GM12878 (cell line): ENCODE data around the gene SEC11A. TPM values are rescaled to one million over a fixed set of nuclear protein-coding genes. Genes with fewer than 3 reads are reported as not detected.

Experiments
- CEBPZ ChIP-seq: fragments of 150-350 bp; IDR thresholded peaks from 2 replicates; pipeline ENCODE4 v1.6.1; 2016; ENCODE audit warnings: low read depth, low read length
- CHD2 ChIP-seq: IDR thresholded peaks from 2 replicates; pipeline ENCODE4 v1.6.1; 2011; ENCODE audit warnings: low read depth, low read length, improper control_type of control experiment, borderline replicate concordance
- E4F1 ChIP-seq: fragments of 450-650 bp; IDR thresholded peaks from 2 replicates; pipeline ENCODE4 v1.6.1; 2018; ENCODE audit warnings: borderline replicate concordance, mild to moderate bottlenecking; ENCODE audit not compliant: partially characterized antibody
- EED ChIP-seq: sonication (generic); IDR thresholded peaks from 2 replicates; pipeline ENCODE4 v1.6.1; 2016; ENCODE audit warnings: antibody characterized with exemption, low read depth
- ELK1 ChIP-seq: IDR thresholded peaks from 2 replicates; pipeline ENCODE4 v1.6.1; 2012; ENCODE audit warnings: low read depth, low read length, improper control_type of control experiment
- ETV6 ChIP-seq, 2 experiments: fragments of 450-650 bp in 1 of 2; IDR thresholded peaks in 1 of 2; conservative IDR thresholded peaks in 1 of 2; 2 replicates each; pipeline ENCODE4 v1.6.1; 2014; ENCODE audit warnings: antibody characterized with exemption in 1 of 2, borderline replicate concordance in 1 of 2, low read depth in 1 of 2, mild to moderate bottlenecking in 1 of 2, moderate library complexity in 1 of 2
- JUNB ChIP-seq: IDR thresholded peaks from 2 replicates; pipeline ENCODE4 v1.6.1; 2016; ENCODE audit warnings: antibody characterized with exemption, mild to moderate bottlenecking
- NKRF ChIP-seq: fragments of 450-650 bp; conservative IDR thresholded peaks from 2 replicates; pipeline ENCODE4 v1.6.1; 2017; ENCODE audit warnings: mild to moderate bottlenecking, moderate library complexity
- NR2F1 ChIP-seq: fragments of 450-650 bp; conservative IDR thresholded peaks from 2 replicates; pipeline ENCODE4 v1.6.1; 2017; ENCODE audit warnings: mild to moderate bottlenecking
- PBX3 ChIP-seq: IDR thresholded peaks from 2 replicates; pipeline ENCODE4 v1.6.1; 2011; ENCODE audit warnings: mild to moderate bottlenecking, low read depth, low read length, moderate library complexity; ENCODE audit not compliant: insufficient replicate concordance
- RAD21 ChIP-seq: IDR thresholded peaks from 2 replicates; pipeline ENCODE4 v1.6.1; 2011; ENCODE audit warnings: mild to moderate bottlenecking, low read depth, low read length, moderate library complexity; ENCODE audit not compliant: insufficient read depth
- RELB ChIP-seq: fragments of 450-650 bp; IDR thresholded peaks from 2 replicates; pipeline ENCODE4 v1.6.1; 2017; ENCODE audit warnings: low read depth, mild to moderate bottlenecking, moderate library complexity
- TARDBP ChIP-seq: IDR thresholded peaks from 2 replicates; pipeline ENCODE4 v1.6.1; 2016; ENCODE audit warnings: borderline replicate concordance
- TBL1XR1 ChIP-seq: IDR thresholded peaks from 2 replicates; pipeline ENCODE4 v1.6.1; 2012; ENCODE audit warnings: low read depth, low read length, improper control_type of control experiment
- WRNIP1 ChIP-seq: IDR thresholded peaks from 2 replicates; pipeline ENCODE4 v1.6.1; 2011; ENCODE audit warnings: low read depth, low read length, improper control_type of control experiment, borderline replicate concordance
- polyA plus RNA-seq, 11 experiments: library from polyadenylated mRNA; depleted of rRNA in 4 of 11; unstranded in 6 of 11; stranded (reverse) in 5 of 11; fragments of >200 nt; fragmentation: Nextera tagmentation in 4 of 11; fragmentation: Illumina TruSeq in 1 of 11; extraction: Ambion mirVana in 4 of 11; extraction: Trizol in 1 of 11; gene quantifications; 1 replicate in 1 of 11; 2 replicates in 10 of 11; pipeline versions ENCODE4 v1.2.1 to v1.2.3, GENCODE V29; 2011 to 2016; ENCODE audit warnings: inconsistent platforms in 2 of 11, missing spikeins in 2 of 11, low read depth in 1 of 11
- total RNA-seq, 4 experiments: library from RNA; depleted of rRNA in 3 of 4; stranded (reverse); fragments of >200 nt in 3 of 4; fragmentation: Illumina TruSeq in 1 of 4; extraction: Trizol in 1 of 4; gene quantifications; 2 replicates each; pipeline versions ENCODE4 v1.2.1 to v1.2.3, GENCODE V29; 2013 to 2021

The SEC11A gene
- total and polyA plus RNA-seq, 10 of the 15 experiments (the other 5 are each of a cell fraction or from before 2014, with no cell fraction given), result 99.2 to 159 (median 143) TPM

- no peak for TF ChIP-seq TBL1XR1
- no peak for TF ChIP-seq PBX3
- no peak for TF ChIP-seq WRNIP1
- TF ChIP-seq CEBPZ, result no peak
- TF ChIP-seq ETV6 (conservative IDR thresholded peaks at IDR 0.05 in 1 of 2, IDR thresholded peaks at IDR 0.05 in 1 of 2; ENCODE audit: borderline replicate concordance in 1 of 2, low read depth in 1 of 2), result no peak
- TF ChIP-seq E4F1, result no peak
- peak; percentile 42; the same call in 1 of the 2 replicates for TF ChIP-seq NKRF
- TF ChIP-seq JUNB, result no peak
- 0 out of 2 replicates have a peak, but pooled peaks have one; percentile 35 for TF ChIP-seq RELB
- TF ChIP-seq CHD2, result no peak
- TF ChIP-seq NR2F1, result peak; percentile 42; the same call in 1 of the 2 replicates
- TF ChIP-seq ELK1, result 0 out of 2 replicates have a peak, but pooled peaks have one; percentile 10
- no peak for TF ChIP-seq TARDBP
- TF ChIP-seq RAD21, result no peak; the same call in 1 of the 2 replicates
- TF ChIP-seq EED, result peak; percentile 43; the same call in 1 of the 2 replicates
These were observed 31.7 kb upstream of the SEC11A start (continued) for GRCh38 chr15:84747416-84748273.
